GOT3 (cell line): ENCODE data around the gene FBLIM1.
"Not testable (repeated sequence)": the region's sequence is repeated elsewhere in the genome, so short reads cannot be mapped to it uniquely, and the experiment has no call there.

Experiments used
- DNase-seq: peaks from one replicate; lab custom pipeline; 2025; ENCODE audit warnings: mixed read lengths; lab: John Stamatoyannopoulos, UW

FBLIM1 gene

DNA sequence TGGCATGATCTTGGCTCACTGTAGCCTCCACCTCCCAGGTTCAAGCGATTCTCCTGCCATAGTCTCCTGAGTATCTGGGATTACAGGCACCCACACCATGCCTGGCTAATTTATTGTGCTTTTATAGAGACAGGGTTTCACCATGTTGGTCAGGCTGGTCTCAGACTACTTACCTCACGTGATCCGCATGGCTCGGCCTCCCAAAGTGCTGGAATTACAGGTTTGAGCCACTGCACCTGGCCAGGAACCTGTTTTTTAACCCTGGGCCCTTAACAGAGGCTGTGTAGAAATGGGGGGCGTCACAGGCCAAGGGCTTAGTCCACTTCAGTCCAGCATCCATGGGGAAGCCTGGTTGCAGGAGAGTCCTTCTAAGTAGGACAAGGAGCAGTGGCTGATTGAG is 9.3 kb downstream of the FBLIM1 start:
- no peak for DNase-seq

DNA sequence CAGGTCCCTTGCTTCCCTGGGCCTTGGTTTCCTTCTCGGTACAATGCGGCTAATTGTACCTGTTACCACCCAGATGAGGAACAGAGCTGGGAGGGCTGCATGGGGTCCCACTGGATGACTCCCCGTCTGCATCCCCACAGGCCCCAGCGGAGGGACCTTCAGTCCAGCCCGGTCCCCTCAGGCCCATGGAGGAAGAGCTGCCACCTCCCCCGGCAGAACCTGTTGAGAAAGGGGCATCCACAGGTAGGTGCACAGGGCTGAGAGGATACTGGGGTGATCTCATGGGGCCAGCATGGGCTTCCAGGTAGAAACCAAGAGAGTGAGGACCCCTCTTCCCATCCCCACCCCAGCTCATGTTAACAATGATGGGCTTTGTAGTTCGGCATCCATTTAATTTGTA is 9.8 kb downstream of the FBLIM1 start:
- DNase-seq, result no peak

GRCh38 chr1:15770313-15770962 is 11.8 kb downstream of the FBLIM1 start:
- DNase-seq, result no peak

GRCh38 chr1:15771836-15772515 is 13.4 kb downstream of the FBLIM1 start:
- DNase-seq, result no peak

DNA sequence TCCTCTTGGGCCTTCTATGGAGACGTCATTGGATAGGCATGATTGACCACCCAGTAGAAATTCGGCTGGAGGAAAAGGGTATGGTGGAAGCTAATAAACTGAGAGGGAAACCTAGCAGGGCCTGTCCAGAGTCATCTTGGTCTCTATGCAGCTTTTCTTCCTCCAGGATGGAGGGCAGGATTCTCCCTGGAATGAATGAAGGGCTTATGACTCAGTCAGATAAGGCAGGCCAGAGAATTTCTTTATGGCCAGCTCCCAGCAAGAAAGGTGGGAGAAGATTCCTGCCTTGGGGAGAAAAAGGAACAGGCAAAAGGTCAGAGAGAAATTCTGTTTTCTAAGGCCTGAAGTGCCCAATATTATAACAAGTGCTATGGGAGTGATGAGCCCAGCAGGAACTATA is 17.1 kb downstream of the FBLIM1 start:
- DNase-seq, result no peak

- no peak for DNase-seq
Measured at GRCh38 chr1:15777909-15778707, 19.5 kb downstream of the FBLIM1 start.

- DNase-seq, result no peak
Measured at GRCh38 chr1:15785683-15786082, 27.1 kb downstream of the FBLIM1 start.

- DNase-seq, result no peak
Measured at GRCh38 chr1:15786581-15786980, 28.0 kb downstream of the FBLIM1 start.

DNA sequence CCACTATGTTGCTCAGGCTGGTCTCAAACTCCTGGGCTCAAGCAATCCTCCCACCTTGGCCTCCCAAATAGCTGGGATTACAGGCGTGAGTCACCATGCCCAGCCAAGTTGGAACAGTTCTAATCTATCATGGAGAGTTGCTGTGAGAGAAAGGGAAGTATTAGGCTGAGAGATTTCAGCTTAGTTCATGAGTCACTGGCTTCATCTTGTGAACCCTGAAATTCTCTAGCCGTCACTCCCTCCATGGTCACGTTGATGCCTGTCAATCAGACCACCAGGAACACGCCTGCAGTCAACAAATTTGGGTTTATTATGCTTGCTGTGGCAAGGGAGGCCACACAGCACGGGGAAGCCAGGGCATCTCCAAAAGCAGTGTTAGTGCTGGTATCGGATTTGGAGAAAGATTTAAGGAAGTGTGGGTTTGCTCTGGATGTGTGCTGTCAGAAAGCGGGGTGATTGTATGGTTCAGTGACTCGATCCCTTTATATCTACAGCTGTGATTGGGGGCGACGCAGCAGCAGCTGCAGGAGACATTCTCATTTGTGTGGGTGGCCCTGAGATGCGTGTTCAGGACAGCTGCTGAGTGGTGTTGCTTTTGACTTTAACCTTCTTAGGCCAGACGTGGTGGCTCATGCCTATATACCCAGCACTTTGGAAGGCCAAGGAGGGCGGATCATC is 30.2 kb downstream of the FBLIM1 start:
- DNase-seq, result no peak

- no peak for DNase-seq
Measured at GRCh38 chr1:15796086-15796462, 37.5 kb downstream of the FBLIM1 start.

DNA sequence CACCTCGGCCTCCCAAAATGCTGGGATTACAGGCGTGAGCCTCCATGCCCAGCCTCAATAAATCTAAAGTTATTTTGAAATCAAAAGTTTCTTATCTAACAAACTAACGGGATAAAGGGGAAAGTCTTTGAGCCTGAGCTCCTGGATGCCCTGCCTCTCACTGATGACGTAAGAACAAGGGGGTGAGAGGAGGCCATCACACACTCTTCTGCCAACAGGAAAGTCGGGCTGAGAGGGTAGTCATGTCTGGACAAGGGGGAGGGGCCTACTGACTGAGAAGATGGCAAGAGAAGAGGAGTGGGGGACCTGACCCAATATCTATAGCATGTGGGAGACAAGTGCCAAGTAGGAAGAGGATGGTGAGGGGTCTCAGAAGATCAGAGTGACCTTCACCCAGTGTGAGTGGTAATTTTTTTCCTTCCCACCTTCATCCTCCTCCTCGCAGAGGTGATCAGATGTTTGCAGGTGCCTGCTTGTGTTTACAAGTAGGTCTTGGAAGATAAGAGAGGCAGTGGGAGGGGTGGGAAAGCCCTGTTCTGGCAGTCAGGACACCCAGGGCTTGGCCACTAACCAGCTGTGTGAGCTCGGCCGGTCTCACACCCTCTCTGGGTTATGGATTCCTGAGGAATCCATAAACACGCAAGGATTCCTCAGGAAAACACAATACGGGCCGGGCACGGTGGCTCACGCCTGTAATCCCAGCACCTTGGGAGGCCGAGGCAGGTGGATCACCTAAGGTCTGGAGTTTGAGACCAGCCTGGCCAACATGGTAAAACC is 39.2 kb downstream of the FBLIM1 start:
- DNase-seq, result no peak

DNA sequence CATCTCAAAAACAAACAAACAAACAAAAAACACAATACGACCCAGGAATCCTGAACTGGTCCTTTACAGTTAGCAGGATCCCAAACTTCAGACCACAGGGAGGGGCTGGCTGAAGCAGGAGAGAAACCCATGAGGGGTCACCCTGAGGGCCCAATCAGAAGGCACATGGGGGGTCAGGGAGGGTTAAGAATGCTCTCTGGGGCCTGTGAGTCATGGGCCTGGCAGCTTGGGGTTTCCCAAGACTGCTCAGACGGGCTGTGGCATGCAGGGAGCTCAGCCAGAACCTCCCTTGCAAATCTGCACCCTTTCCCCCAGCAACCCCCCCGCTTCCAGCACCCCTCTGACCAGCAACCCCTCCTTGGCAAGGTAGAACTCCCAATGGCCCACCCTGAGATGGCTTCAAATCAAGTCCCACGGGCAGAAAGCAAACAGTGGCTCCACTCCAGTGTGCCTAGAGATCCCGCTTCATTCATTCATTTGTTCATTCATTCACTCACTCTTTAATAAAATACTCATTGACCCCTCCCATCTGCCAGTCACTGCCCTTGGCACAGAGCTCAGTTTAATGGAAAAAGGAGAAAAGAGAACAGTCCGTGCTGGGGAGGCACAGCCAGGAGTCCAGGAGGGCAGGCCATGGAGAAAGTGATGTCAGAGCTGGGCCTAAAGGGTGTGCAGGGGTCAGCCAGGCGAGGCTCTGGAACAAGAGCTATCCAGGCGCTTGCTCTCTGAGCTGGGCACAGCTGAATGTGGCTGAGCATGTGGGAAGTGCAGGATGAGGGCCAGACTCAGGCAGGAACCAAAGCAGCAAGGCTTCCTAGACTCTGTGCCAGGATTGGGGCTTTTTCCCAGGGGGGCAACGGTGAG is 40.6 kb downstream of the FBLIM1 start:
- peak; percentile 74 for DNase-seq

GRCh38 chr1:15799928-15800835 is 41.6 kb downstream of the FBLIM1 start:
- peak; percentile 27 for DNase-seq

DNA sequence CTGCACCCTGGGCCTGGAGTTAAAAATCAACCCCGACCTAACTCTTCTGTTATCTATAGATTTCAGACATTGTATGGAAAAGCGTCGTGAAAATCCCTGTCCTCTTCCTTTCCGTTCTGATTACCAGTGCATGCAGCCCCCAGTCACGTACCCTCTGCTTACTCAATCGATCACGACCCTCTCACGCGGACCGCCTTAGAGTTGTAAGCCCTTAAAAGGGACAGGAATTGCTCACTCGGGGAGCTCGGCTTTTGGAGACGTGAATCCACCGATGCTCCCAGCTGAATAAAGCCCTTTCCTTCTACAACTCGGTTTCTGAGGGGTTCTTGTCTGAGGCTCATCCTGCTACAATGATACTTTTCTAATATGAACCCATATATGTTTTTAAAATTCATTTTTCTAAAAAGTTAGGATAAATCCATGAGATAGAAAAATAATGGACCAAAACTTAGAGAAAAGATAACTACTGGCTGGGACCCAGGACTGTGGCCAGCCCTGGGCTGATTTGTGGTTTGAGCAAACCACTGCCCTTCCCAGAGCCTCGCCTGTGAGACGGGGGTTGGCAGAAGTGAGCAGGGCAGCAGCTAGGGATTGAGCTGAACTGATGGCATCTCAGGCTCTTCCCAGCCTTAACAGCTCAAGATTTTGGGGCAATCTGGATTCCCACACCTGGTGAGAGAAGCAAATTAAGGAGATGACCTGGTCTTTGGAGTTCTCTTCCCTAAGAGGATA is 43.8 kb downstream of the FBLIM1 start:
- no peak for DNase-seq

DNA sequence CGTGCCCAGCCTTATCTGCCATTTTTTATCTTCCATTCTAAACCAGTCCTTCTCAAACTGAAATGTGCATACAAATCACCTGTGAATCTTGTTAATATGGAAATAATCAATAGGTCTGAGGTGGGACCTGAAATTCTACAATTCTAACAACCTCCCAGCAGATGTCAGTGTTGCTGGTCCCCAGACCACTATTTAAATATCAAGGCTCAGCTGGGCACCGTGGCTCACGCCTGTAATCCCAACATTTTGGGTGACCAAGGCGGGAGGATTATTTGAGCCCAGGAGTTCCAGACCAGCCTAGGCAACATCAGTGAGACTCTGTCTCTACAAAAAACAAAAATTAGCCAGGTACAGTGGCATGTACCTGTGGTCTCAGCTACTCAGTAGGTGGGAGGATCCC is 44.8 kb downstream of the FBLIM1 start:
- no peak for DNase-seq

GRCh38 chr1:15804060-15804459 is 45.5 kb downstream of the FBLIM1 start:
- no peak for DNase-seq

DNA sequence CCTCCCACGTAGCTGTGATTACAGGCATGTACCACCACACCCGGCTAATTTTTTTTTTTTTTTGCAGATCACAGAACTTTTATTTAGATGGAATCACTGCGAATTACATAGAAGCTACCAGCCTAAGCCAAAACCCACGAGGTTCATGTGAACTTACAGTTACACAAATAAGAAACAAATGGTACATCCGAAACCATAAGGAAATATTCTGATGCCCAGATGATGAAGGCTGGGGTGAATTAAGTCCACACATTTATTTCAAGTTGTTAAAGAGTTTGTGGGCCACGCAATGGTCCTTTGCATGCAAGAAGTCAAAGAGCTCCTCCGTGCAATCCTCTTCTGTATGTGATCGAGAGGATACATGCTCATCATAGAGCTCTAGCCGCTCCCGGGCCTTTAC is 48.5 kb downstream of the FBLIM1 start:
- no peak for DNase-seq

DNA sequence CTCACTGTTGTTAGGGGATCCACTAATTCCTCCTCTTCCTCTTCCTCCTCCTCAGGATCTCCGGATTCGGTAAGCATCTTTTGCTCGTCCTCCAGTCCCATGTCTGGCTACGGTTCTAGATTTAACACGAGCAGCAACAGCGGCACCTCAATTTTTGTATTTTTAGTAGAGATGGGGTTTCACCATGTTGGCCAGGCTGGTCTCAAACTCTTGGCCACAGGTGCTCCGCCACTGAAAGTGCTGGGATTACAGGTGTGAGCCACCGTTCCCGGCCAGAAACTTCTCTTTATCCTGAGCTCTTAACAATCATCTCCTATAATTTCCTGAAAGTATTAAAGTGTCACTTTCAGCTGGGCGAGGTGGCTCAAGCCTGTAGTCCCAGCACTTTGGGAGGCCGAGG is 49.0 kb downstream of the FBLIM1 start, which contains the start of gene UQCRHL:
Gene UQCRHL (minus strand): TSS at position 101 of the 400 bp plus-strand sequence. CDS start 0 bp downstream, at position 101.
- not testable (repeated sequence) for DNase-seq

GRCh38 chr1:15808955-15809354 is 50.4 kb downstream of the FBLIM1 start:
- no peak for DNase-seq
